Measurements from ENCODE around the gene FGG. TPM values are rescaled to one million over a fixed set of nuclear protein-coding genes. Genes with fewer than 3 reads are reported as not detected.

FGG gene
- total RNA-seq, 4 donors from 2014 or later, result not detected

DNA sequence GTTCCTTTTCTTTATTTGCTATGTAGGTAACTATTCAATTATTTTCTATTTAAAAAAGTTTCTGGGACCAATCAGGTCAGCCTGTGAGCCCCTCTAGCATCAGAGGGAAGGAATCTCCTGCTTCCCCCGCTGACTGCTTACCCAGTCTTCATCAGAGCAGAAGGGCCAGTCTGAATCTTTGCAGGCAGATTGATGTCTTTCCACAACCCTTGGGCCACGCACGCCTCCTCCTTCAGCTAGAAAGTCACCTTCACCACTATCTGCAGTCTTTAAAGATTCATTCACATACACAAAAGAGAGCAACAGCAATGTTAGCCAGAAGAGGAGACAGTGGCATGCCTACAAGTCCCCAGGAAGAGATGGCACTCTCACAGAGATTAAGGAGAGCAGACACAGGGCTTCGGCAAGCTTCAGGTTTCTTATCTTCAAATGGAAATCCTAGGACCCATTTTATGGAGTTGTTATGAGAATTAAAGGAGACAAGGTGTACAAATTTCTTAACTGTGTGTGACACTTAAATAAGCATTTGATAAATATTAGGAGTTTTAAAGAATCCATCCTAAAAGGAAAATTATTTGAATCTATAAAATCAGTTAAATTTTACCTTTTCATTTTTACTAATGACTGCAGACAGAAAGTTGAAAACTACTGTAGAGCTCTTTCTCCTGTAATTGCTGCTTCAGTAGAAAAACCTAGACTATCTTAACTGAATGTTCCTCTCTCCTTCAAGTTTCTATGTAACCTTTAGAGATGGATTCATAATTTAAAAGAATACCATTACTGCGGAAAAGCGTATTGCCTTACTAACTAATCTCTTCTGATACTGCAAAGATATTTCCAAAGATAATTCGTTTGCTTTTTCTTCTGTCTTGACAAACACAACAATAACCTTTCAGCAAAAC, 22.9 kb downstream of the FGG start:
- H3K27me3 ChIP-seq, result no peaks in the 10 kb centered on the region
- no peaks in the 10 kb centered on the region for H3K9me3 ChIP-seq
- no peak for DNase-seq
- peaks cover 0 to 6% (median 0%) of the 10 kb centered on the region in 4 donors for H3K4me1 ChIP-seq
- WGBS, 2 donors (ENCODE audit: low coverage in 1 of 2), result 77 to 85% methylated on average over 5 to 7 of the region's 7 CpGs
- H3K36me3 ChIP-seq, result no peaks in the 10 kb centered on the region
- in situ Hi-C loops (cut with MboI; ENCODE audit: low pct_ligation_motif_present in 1 of 4, low pct_unique_long_range_greater_than_20kb in 1 of 4, low sequenced_read_pairs in 3 of 4) (no loop called here), intact Hi-C loops (cut with DNase I; ENCODE audit: low total_unique reads) (no loop called here)
- H3K27ac ChIP-seq, result no peak overlapping the region
- TF ChIP-seq EP300 (IDR thresholded peaks at IDR 0.05; ENCODE audit: low read depth), result no peak
- no peak for TF ChIP-seq POLR2A (IDR thresholded peaks at IDR 0.05)
- TF ChIP-seq POLR2AphosphoS5 (IDR thresholded peaks at IDR 0.05), result no peak
- TF ChIP-seq, protein P1, sequence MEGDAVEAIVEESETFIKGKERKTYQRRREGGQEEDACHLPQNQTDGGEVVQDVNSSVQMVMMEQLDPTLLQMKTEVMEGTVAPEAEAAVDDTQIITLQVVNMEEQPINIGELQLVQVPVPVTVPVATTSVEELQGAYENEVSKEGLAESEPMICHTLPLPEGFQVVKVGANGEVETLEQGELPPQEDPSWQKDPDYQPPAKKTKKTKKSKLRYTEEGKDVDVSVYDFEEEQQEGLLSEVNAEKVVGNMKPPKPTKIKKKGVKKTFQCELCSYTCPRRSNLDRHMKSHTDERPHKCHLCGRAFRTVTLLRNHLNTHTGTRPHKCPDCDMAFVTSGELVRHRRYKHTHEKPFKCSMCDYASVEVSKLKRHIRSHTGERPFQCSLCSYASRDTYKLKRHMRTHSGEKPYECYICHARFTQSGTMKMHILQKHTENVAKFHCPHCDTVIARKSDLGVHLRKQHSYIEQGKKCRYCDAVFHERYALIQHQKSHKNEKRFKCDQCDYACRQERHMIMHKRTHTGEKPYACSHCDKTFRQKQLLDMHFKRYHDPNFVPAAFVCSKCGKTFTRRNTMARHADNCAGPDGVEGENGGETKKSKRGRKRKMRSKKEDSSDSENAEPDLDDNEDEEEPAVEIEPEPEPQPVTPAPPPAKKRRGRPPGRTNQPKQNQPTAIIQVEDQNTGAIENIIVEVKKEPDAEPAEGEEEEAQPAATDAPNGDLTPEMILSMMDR (IDR thresholded peaks at IDR 0.05), result no peak
- H3K4me3 ChIP-seq, result no peak overlapping the region

DNA sequence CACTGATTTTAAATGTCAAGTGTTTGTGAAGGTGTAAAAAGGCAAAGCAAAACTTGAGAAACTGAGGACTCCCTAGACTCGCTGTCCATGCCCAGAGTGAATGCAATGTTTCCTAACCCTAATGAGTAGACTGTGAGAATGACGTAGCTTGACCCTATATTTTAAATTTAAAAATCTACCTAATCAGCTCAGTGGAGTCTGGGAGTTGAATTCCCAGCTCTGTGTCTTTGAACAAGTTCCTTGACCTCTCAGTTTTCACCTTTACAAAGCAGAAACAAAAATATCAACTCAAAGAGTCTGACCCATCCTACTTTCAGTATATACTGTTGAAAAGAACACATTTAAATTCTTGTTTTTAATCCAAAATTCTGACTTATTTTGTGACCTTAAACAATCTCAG, 24.3 kb downstream of the FGG start:
- WGBS, 2 donors (ENCODE audit: low coverage in 1 of 2), result 73 to 96% methylated on average over 2 of the region's 2 CpGs
- in situ Hi-C loops (cut with MboI; ENCODE audit: low pct_ligation_motif_present in 1 of 4, low pct_unique_long_range_greater_than_20kb in 1 of 4, low sequenced_read_pairs in 3 of 4), result no loop called here
- no peaks in the 10 kb centered on the region for H3K9me3 ChIP-seq
- intact Hi-C loops (cut with DNase I; ENCODE audit: low total_unique reads), result no loop called here
- H3K27ac ChIP-seq, result no peak overlapping the region
- peaks cover 0 to 6% (median 0%) of the 10 kb centered on the region in 4 donors for H3K4me1 ChIP-seq
- DNase-seq, result no peak
- no peaks in the 10 kb centered on the region for H3K36me3 ChIP-seq
- no peak overlapping the region for H3K4me3 ChIP-seq
- TF ChIP-seq POLR2A (IDR thresholded peaks at IDR 0.05) (no peak), EP300 (IDR thresholded peaks at IDR 0.05; ENCODE audit: low read depth) (no peak), POLR2AphosphoS5 (IDR thresholded peaks at IDR 0.05) (no peak)
- TF ChIP-seq, protein P1 (IDR thresholded peaks at IDR 0.05), result no peak
- H3K27me3 ChIP-seq, result no peaks in the 10 kb centered on the region

DNA sequence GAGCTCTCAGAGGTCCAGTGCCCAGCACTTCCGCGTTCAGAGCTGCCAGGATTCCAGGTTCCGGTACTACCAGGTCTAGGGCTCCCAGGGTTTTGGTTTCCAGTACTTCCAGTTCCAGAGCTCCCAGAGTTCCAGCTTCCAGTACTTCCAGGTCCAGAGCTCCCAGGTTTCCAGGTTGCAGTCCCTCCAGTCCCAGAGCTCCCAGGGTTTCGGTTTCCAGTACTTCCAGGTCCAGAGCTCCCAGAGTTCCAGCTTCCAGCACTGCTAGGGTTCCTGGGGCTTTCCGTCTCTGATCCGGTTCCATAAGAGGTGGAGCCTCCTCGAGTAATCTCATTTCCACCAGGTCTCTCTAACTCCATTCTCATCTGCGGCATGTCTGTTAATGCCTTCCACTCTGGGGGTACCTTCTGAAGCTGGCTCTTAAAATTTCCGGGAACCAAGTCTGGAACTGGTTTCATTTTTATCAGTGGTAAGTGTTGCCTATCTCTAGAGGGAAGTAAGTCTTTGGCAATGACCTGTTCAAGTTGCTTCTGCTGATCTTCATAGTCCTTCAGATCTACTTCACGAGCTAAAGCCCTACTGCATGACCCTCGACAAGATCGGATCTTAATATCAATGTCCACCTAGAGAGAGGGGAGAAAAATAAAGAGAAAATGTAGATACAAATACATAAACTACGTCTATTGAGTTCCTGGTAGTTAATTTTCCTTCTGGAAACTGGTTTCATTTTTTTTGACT, 26.0 kb downstream of the FGG start:
- Histone ChIP-seq H3K36me3 (no peaks in the 10 kb centered on the region), H3K27me3 (no peaks in the 10 kb centered on the region), H3K27ac (no peak overlapping the region), H3K9me3 (no peaks in the 10 kb centered on the region), H3K4me3 (no peak overlapping the region), H3K4me1 (peaks cover 0 to 6% (median 0%) of the 10 kb centered on the region in 4 donors)
- 86 to 88% methylated on average over 8 to 13 of the region's 13 CpGs for WGBS, 2 donors (ENCODE audit: low coverage in 1 of 2)
- in situ Hi-C loops (cut with MboI; ENCODE audit: low pct_ligation_motif_present in 1 of 4, low pct_unique_long_range_greater_than_20kb in 1 of 4, low sequenced_read_pairs in 3 of 4), result no loop called here
- intact Hi-C loops (cut with DNase I; ENCODE audit: low total_unique reads), result no loop called here
- no peak for DNase-seq
- TF ChIP-seq POLR2A (IDR thresholded peaks at IDR 0.05), result no peak
- no peak for TF ChIP-seq EP300 (IDR thresholded peaks at IDR 0.05; ENCODE audit: low read depth)
- TF ChIP-seq, protein P1 (IDR thresholded peaks at IDR 0.05), result no peak
- no peak for TF ChIP-seq POLR2AphosphoS5 (IDR thresholded peaks at IDR 0.05)

DNA sequence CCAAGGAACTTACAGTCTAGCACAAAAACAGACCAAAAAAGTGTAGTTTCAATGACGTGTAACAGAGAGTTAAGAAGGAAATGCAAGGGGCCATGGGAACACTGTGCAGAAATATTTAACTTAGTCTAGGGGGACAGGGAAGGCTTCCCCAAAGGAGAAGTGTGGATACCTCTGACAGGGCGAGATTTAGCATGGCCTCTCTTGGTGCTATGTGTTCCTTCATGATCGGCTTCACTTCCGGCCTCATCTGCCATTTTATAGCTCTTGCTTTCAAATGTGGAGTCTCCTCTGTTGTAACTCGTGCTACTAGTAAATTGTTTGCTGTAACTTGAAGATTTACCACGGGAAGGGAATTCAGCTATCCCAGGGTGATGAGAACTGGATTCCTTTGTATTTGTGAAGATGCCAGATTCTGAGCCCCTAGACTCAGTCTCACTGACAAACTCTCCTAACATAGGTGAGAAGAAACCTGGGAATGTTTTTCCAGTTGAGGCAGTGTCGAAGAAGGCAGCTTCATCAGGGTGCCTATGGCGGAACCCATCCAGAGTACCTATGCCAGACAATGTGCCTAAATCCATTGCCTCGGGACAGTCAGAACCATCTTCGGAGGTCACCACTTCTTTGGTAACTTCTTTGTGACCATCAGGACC, 27.0 kb downstream of the FGG start:
- Histone ChIP-seq H3K4me3 (no peak overlapping the region), H3K27ac (no peak overlapping the region), H3K9me3 (no peaks in the 10 kb centered on the region), H3K27me3 (no peaks in the 10 kb centered on the region), H3K4me1 (no peaks in the 10 kb centered on the region), H3K36me3 (no peaks in the 10 kb centered on the region)
- intact Hi-C loops (cut with DNase I; ENCODE audit: low total_unique reads) (no loop called here), in situ Hi-C loops (cut with MboI; ENCODE audit: low pct_ligation_motif_present in 1 of 4, low pct_unique_long_range_greater_than_20kb in 1 of 4, low sequenced_read_pairs in 3 of 4) (no loop called here)
- whole genome bisulfite sequencing, 2 donors (ENCODE audit: low coverage in 1 of 2), result 83 to 87% methylated on average over 7 to 10 of the region's 10 CpGs
- TF ChIP-seq POLR2AphosphoS5 (IDR thresholded peaks at IDR 0.05) (no peak), EP300 (IDR thresholded peaks at IDR 0.05; ENCODE audit: low read depth) (no peak), POLR2A (IDR thresholded peaks at IDR 0.05) (no peak)
- TF ChIP-seq, protein P1 (IDR thresholded peaks at IDR 0.05), result no peak
- no peak for DNase-seq

Data from transverse colon (tissue), 4 donors.